Retinal pigment epithelial cell (primary cell): ENCODE measurements around the gene CELF2.
"Not testable (repeated sequence)": the region's sequence is repeated elsewhere in the genome, so short reads cannot be mapped to it uniquely, and the experiment has no call there.

ENCODE experiments used
- DNase-seq: peaks from one replicate; pipeline ENCODE4 v3.0.0-alpha.2; 2010; ENCODE audit warnings: low read depth
- H3K4me3 ChIP-seq: 2 replicates; pipeline ENCODE4 v1.5.1; 2011; ENCODE audit warnings: mild to moderate bottlenecking, low read length, control low read depth, moderate library complexity
- CTCF ChIP-seq: conservative IDR thresholded peaks from 2 replicates; pipeline ENCODE4 v1.5.1; 2011; ENCODE audit warnings: low read depth, low read length, control low read depth, inconsistent platforms

The CELF2 gene

GRCh38 chr10:11339660-11340059, 322.0 kb downstream of the CELF2 start:
- DNase-seq, result no peak
- H3K4me3 ChIP-seq, result no peak overlapping the region
- no peak for TF ChIP-seq CTCF

GRCh38 chr10:11341283-11341960, 323.8 kb downstream of the CELF2 start:
- H3K4me3 ChIP-seq, result no peak overlapping the region
- TF ChIP-seq CTCF, result no peak
- DNase-seq, result no peak

- DNase-seq, result no peak
- H3K4me3 ChIP-seq, result no peak overlapping the region
- no peak for TF ChIP-seq CTCF
Observed at GRCh38 chr10:11344081-11344480, 326.4 kb downstream of the CELF2 start.

- no peak for DNase-seq
Observed at GRCh38 chr10:11344550-11344949, 326.9 kb downstream of the CELF2 start.

GRCh38 chr10:11345224-11346054, 327.8 kb downstream of the CELF2 start:
- TF ChIP-seq CTCF, result peak; percentile 21
- no peak for DNase-seq
- H3K4me3 ChIP-seq, result no peak overlapping the region

More at GRCh38 chr10:11344550-11344949, 326.9 kb downstream of the CELF2 start:
- H3K4me3 ChIP-seq, result no peak overlapping the region
- TF ChIP-seq CTCF, result no peak

GRCh38 chr10:11347580-11347979, 329.9 kb downstream of the CELF2 start:
- DNase-seq, H3K4me3 ChIP-seq: not testable (repeated sequence)

GRCh38 chr10:11351801-11352200, 334.1 kb downstream of the CELF2 start:
- no peak for TF ChIP-seq CTCF
- no peak for DNase-seq
- no peak overlapping the region for H3K4me3 ChIP-seq
